Astrocyte (in vitro differentiated cells and primary cell): ENCODE data around the gene CHKA. TPM values are rescaled to one million over a fixed set of nuclear protein-coding genes. Genes with fewer than 3 reads are reported as not detected.

ENCODE experiments used
- DNase-seq: peaks from one replicate; pipeline ENCODE4 v3.0.0-alpha.2; 2010; ENCODE audit warnings: low read depth
- FAIRE-seq: peaks from 2 replicates; lab custom pipeline; 2011; peaks lifted over from hg19 to GRCh38; lab: Jason Lieb, UNC
- H2AFZ ChIP-seq: 2 replicates; pipeline ENCODE4 v1.6.0; 2012; ENCODE audit warnings: low read depth, low read length, inconsistent platforms
- H3K27ac ChIP-seq: 2 replicates; pipeline ENCODE4 v1.5.1; 2011; ENCODE audit warnings: low read depth, low read length, inconsistent platforms
- H3K27me3 ChIP-seq: 2 replicates; pipeline ENCODE4 v1.6.0; 2011; ENCODE audit warnings: low read length, inconsistent platforms; ENCODE audit not compliant: insufficient read depth
- H3K36me3 ChIP-seq: 2 replicates; pipeline ENCODE4 v1.5.1; 2011; ENCODE audit warnings: low read length, inconsistent platforms; ENCODE audit not compliant: insufficient read depth
- H3K4me1 ChIP-seq: 2 replicates; pipeline ENCODE4 v1.5.1; 2011; ENCODE audit warnings: low read length, inconsistent platforms; ENCODE audit not compliant: insufficient read depth
- H3K4me2 ChIP-seq: 2 replicates; pipeline ENCODE4 v1.6.0; 2012; ENCODE audit warnings: low read length, inconsistent platforms
- H3K4me3 ChIP-seq: 2 replicates; pipeline ENCODE4 v1.5.1; 2011; ENCODE audit warnings: low read depth, mild to moderate bottlenecking, low read length, inconsistent platforms; ENCODE audit not compliant: insufficient read depth
- H3K79me2 ChIP-seq: 2 replicates; pipeline ENCODE4 v1.6.0; 2012; ENCODE audit warnings: mild to moderate bottlenecking, low read length, inconsistent platforms; ENCODE audit not compliant: insufficient read depth
- H3K9ac ChIP-seq: 2 replicates; pipeline ENCODE4 v1.6.0; 2012; ENCODE audit warnings: mild to moderate bottlenecking, low read length, inconsistent platforms
- H3K9me3 ChIP-seq: 2 replicates; pipeline ENCODE4 v1.5.1; 2012; ENCODE audit warnings: low read depth, mild to moderate bottlenecking, low read length, inconsistent platforms; ENCODE audit not compliant: insufficient read depth
- H4K20me1 ChIP-seq: 2 replicates; pipeline ENCODE4 v1.6.0; 2012; ENCODE audit warnings: low read length, inconsistent platforms; ENCODE audit not compliant: insufficient read depth
- H3K27ac Mint-ChIP-seq: one replicate; pipeline ENCODE4 v1.8.0; 2021; ENCODE audit warnings: mild to moderate bottlenecking, mixed read lengths; ENCODE audit not compliant: unreplicated experiment
- H3K27me3 Mint-ChIP-seq: one replicate; pipeline ENCODE4 v1.8.0; 2021; ENCODE audit warnings: low read depth, mixed read lengths; ENCODE audit not compliant: unreplicated experiment
- H3K36me3 Mint-ChIP-seq: one replicate; pipeline ENCODE4 v1.8.0; 2021; ENCODE audit warnings: low read depth, mixed read lengths; ENCODE audit not compliant: unreplicated experiment
- H3K4me1 Mint-ChIP-seq: one replicate; pipeline ENCODE4 v1.8.0; 2021; ENCODE audit warnings: low read depth, mixed read lengths; ENCODE audit not compliant: unreplicated experiment
- H3K4me3 Mint-ChIP-seq: one replicate; pipeline ENCODE4 v1.8.0; 2021; ENCODE audit warnings: mild to moderate bottlenecking, moderate library complexity, mixed read lengths; ENCODE audit not compliant: unreplicated experiment
- H3K9me3 Mint-ChIP-seq: one replicate; pipeline ENCODE4 v1.8.0; 2021; ENCODE audit warnings: mild to moderate bottlenecking, mixed read lengths; ENCODE audit not compliant: unreplicated experiment
- CTCF ChIP-seq: IDR thresholded peaks from 2 replicates; pipeline ENCODE4 v1.5.1; 2011; ENCODE audit warnings: low read depth, mild to moderate bottlenecking, inconsistent platforms, low read length, moderate library complexity; ENCODE audit not compliant: insufficient read depth
- EZH2 ChIP-seq: IDR thresholded peaks from 2 replicates; pipeline ENCODE4 v1.6.1; 2012; ENCODE audit warnings: mild to moderate bottlenecking, low read length, inconsistent platforms; ENCODE audit not compliant: insufficient read depth
- total RNA-seq: library from RNA; stranded (reverse); gene quantifications from 2 replicates; pipeline ENCODE4 v1.2.1, GENCODE V29; 2021

Gene CHKA
- total RNA-seq, 1 donor from 2014 or later: 37.7 TPM

GRCh38 chr11:68035266-68035876, 85.8 kb downstream of the CHKA start:
- DNase-seq (no peak), FAIRE-seq (no peak)
- Histone ChIP-seq H3K4me2 (no peak overlapping the region), H3K27me3 (no peaks in the 10 kb centered on the region), H3K4me3 (no peak overlapping the region), H3K9ac (no peak overlapping the region), H2AFZ (no peak overlapping the region), H3K4me1 (peaks cover 35% of the 10 kb centered on the region), H3K79me2 (peaks cover 54% of the 10 kb centered on the region), H3K36me3 (no peaks in the 10 kb centered on the region), H3K9me3 (no peaks in the 10 kb centered on the region), H3K27ac (no peak overlapping the region), H4K20me1 (no peaks in the 10 kb centered on the region)
- H3K27ac Mint-ChIP-seq: peak overlapping the region; percentile 47
- H3K27me3 Mint-ChIP-seq: no peaks in the 10 kb centered on the region
- no peak overlapping the region for H3K4me3 Mint-ChIP-seq
- TF ChIP-seq EZH2: no peak
- no peaks in the 10 kb centered on the region for H3K9me3 Mint-ChIP-seq
- peaks cover 4% of the 10 kb centered on the region for H3K36me3 Mint-ChIP-seq
- peaks cover 13% of the 10 kb centered on the region for H3K4me1 Mint-ChIP-seq

- DNase-seq (no peak), FAIRE-seq (no peak)
- H3K27ac ChIP-seq: no peak overlapping the region
- H4K20me1 ChIP-seq: no peaks in the 10 kb centered on the region
- H3K9me3 ChIP-seq: no peaks in the 10 kb centered on the region
- Mint-ChIP-seq H3K9me3 (no peaks in the 10 kb centered on the region), H3K4me1 (peaks cover 23% of the 10 kb centered on the region), H3K36me3 (peaks cover 4% of the 10 kb centered on the region), H3K4me3 (no peak overlapping the region), H3K27ac (no peak overlapping the region), H3K27me3 (no peaks in the 10 kb centered on the region)
- H3K4me1 ChIP-seq: peaks cover 38% of the 10 kb centered on the region
- H3K79me2 ChIP-seq: peaks cover 45% of the 10 kb centered on the region
- H3K4me2 ChIP-seq: peak overlapping the region; percentile 15
- no peak overlapping the region for H3K4me3 ChIP-seq
- no peaks in the 10 kb centered on the region for H3K27me3 ChIP-seq
- H2AFZ ChIP-seq: no peak overlapping the region
- H3K9ac ChIP-seq: peak overlapping the region; percentile 25
- TF ChIP-seq CTCF (no peak), EZH2 (no peak)
- H3K36me3 ChIP-seq: no peaks in the 10 kb centered on the region
Measured at GRCh38 chr11:68033708-68034045, 87.5 kb downstream of the CHKA start.

- Histone ChIP-seq H3K4me2 (peak overlapping the region; percentile 15), H3K4me3 (no peak overlapping the region), H3K79me2 (peaks cover 40% of the 10 kb centered on the region), H4K20me1 (no peaks in the 10 kb centered on the region), H3K27ac (peak overlapping the region; percentile 5), H3K36me3 (no peaks in the 10 kb centered on the region), H3K9me3 (no peaks in the 10 kb centered on the region), H3K4me1 (peaks cover 38% of the 10 kb centered on the region), H3K9ac (no peak overlapping the region), H3K27me3 (no peaks in the 10 kb centered on the region), H2AFZ (no peak overlapping the region)
- Mint-ChIP-seq H3K4me3 (no peak overlapping the region), H3K36me3 (peaks cover 4% of the 10 kb centered on the region), H3K4me1 (peaks cover 27% of the 10 kb centered on the region), H3K27ac (no peak overlapping the region), H3K27me3 (no peaks in the 10 kb centered on the region), H3K9me3 (no peaks in the 10 kb centered on the region)
- DNase-seq: no peak
- FAIRE-seq: no peak
- no peak for TF ChIP-seq EZH2
- TF ChIP-seq CTCF: no peak
Measured at GRCh38 chr11:68032997-68033707, 88.0 kb downstream of the CHKA start.
